Measurements from ENCODE around the gene TMC5. TPM values are rescaled to one million over a fixed set of nuclear protein-coding genes. Genes with fewer than 3 reads are reported as not detected.

Gene TMC5
- total and polyA plus RNA-seq, 2 donors: under 0.01 to 0.09 TPM

DNA sequence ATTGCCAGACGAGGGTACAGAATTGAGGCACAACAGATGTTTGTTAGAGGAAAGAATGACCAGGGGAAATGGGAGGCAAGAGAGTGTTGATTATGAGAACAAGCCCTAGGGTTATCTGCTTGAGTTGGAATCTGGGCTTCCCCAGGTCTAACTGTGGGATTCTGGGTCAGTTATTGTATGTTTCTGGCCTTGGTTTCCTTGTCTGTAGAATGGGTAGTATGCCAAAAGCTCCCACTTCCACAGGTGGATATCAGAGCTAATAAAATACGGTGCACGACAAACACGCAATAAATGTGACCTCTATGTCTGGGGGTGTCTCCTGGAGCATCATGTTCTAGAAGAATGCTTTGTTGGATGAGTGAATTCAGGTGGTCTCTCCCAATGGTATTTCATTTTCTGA is 517 bp downstream of the TMC5 start:
- Histone ChIP-seq H3K9me3 (ENCODE audit: control insufficient read depth in 2 of 2, insufficient read depth in 1 of 2, low read length in 1 of 2) (no peaks in the 10 kb centered on the region), H3K27ac (ENCODE audit: low read depth in 1 of 2, low read length in 1 of 2) (no peak overlapping the region), H3K4me1 (ENCODE audit: control insufficient read depth in 2 of 2, insufficient read depth in 2 of 2, low read length in 2 of 2) (no peaks in the 10 kb centered on the region), H3K27me3 (ENCODE audit: control insufficient read depth in 2 of 2, insufficient read depth in 1 of 2, low read length in 1 of 2) (no peaks in the 10 kb centered on the region), H3K4me3 (ENCODE audit: low read length in 2 of 2) (no peak overlapping the region), H3K36me3 (ENCODE audit: control insufficient read depth in 2 of 2, insufficient read depth in 2 of 2, low read length in 1 of 2) (no peaks in the 10 kb centered on the region)
- WGBS: 84% methylated on average over 4 of the region's 4 CpGs
- no peak for DNase-seq (ENCODE audit: low read depth in 6 of 9, low spot score in 9 of 9)

DNA sequence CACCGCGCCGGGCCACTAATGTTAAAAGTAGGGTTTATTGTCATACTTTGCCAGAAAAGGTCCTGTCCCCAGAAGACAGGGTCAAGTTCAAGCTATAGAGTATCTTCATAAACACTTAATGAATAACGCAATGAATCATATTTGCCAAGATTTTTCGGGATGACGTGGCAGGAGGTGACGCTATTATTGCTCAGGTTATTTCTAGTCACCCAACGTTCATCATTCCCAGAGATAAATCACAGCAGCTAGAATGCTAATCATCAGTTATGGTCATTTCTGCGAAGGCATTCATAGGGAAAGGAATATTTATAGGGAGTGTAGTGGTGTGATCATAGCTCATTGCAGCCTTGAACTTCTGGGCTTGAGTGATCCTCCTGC is 2.0 kb downstream of the TMC5 start:
- H3K4me3 ChIP-seq (ENCODE audit: low read length in 2 of 2): no peak overlapping the region
- no peaks in the 10 kb centered on the region for H3K36me3 ChIP-seq (ENCODE audit: control insufficient read depth in 2 of 2, insufficient read depth in 2 of 2, low read length in 1 of 2)
- no peaks in the 10 kb centered on the region for H3K27me3 ChIP-seq (ENCODE audit: control insufficient read depth in 2 of 2, insufficient read depth in 1 of 2, low read length in 1 of 2)

DNA sequence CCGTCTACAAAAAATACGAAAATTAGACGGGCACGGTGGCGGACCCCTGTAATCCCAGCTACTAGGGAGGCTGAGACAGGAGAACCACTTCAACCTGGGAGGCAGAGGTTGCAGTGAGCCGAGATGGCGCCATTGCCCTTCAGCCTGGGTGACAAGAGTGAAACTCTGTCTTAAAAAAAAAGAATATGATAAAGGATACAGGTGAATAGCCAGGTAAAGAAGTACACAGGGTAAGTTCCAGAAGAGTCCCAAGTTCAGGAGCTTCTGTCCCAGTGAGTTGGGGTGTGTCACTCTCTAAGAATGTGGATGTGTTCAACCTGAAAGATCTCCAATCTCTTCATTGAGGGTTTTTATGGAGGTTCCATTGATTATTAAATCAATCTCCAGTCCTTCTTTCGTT is 6.8 kb downstream of the TMC5 start:
- WGBS: 94% methylated on average over 8 of the region's 8 CpGs
- no peaks in the 10 kb centered on the region for H3K27me3 ChIP-seq (ENCODE audit: control insufficient read depth in 2 of 2, insufficient read depth in 1 of 2, low read length in 1 of 2)
- H3K27ac ChIP-seq (ENCODE audit: low read depth in 1 of 2, low read length in 1 of 2): no peak overlapping the region

More for the DNA sequence above, 2.0 kb downstream of the TMC5 start:
- H3K27ac ChIP-seq (ENCODE audit: low read depth in 1 of 2, low read length in 1 of 2): no peak overlapping the region
- no peaks in the 10 kb centered on the region for H3K9me3 ChIP-seq (ENCODE audit: control insufficient read depth in 2 of 2, insufficient read depth in 1 of 2, low read length in 1 of 2)
- no peak for DNase-seq (ENCODE audit: low read depth in 6 of 9, low spot score in 9 of 9)
- WGBS: 95% methylated on average over 9 of the region's 9 CpGs
- H3K4me1 ChIP-seq (ENCODE audit: control insufficient read depth in 2 of 2, insufficient read depth in 2 of 2, low read length in 2 of 2): no peaks in the 10 kb centered on the region

DNA sequence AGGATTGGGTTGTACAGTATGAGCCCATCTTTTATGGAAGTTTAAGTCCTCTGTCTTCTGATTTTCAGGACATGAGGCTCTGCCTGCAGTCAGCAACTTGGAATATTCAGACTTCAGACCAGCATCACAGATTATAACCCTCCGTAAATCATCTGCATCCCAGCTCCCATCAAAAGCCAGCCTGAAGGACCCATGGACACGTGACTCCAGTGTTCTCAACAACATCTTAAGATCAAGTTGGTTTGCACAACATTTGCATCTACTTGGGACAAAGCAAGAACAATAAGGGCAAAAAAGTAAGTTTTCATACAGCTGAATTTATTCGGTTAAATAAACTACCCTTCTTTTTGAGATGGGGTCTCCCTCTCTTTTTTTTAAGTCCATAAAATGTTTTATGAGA is 12.7 kb downstream of the TMC5 start:
- no peak overlapping the region for H3K27ac ChIP-seq (ENCODE audit: low read depth in 1 of 2, low read length in 1 of 2)

More for the DNA sequence above, 6.8 kb downstream of the TMC5 start:
- DNase-seq (ENCODE audit: low read depth in 6 of 9, low spot score in 9 of 9): no peak
- Histone ChIP-seq H3K36me3 (ENCODE audit: control insufficient read depth in 2 of 2, insufficient read depth in 2 of 2, low read length in 1 of 2) (no peaks in the 10 kb centered on the region), H3K4me3 (ENCODE audit: low read length in 2 of 2) (no peak overlapping the region), H3K4me1 (ENCODE audit: control insufficient read depth in 2 of 2, insufficient read depth in 2 of 2, low read length in 2 of 2) (no peaks in the 10 kb centered on the region), H3K9me3 (ENCODE audit: control insufficient read depth in 2 of 2, insufficient read depth in 1 of 2, low read length in 1 of 2) (no peaks in the 10 kb centered on the region)

DNA sequence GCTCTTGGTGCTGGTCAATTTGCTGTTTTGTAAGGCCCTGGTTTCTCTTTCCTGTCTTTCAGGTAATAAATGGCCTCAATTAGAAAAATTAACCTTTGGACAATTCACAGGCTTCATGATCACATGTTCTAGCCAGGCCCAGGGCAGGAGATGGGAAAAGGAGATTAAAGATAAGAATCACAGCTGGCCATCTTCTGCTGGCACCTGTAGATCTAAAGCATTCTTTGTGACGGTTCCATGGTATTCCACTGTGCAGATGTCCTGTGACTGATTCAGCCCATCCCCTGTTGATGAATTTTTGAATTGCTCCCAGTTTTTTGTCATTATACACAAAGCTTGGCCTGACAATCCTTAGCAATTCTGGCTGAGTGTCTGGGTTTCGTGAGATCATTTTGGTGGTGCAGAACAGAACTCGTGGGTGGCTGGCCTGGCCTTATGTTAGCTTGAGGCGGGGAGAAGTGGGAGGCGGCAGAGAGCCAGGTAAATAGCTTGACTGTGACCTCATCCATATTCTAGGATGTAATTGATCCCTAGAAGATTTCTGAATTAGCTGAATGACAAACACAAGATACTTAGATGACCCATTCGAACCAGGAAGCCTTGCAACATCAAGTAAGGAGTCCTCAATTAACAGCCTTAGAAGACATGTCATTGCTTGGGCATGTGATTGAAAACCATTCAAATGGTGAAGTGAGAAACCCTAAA is 14.1 kb downstream of the TMC5 start:
- Histone ChIP-seq H3K9me3 (ENCODE audit: control insufficient read depth in 2 of 2, insufficient read depth in 1 of 2, low read length in 1 of 2) (no peaks in the 10 kb centered on the region), H3K27ac (ENCODE audit: low read depth in 1 of 2, low read length in 1 of 2) (no peak overlapping the region), H3K4me1 (ENCODE audit: control insufficient read depth in 2 of 2, insufficient read depth in 2 of 2, low read length in 2 of 2) (no peaks in the 10 kb centered on the region), H3K27me3 (ENCODE audit: control insufficient read depth in 2 of 2, insufficient read depth in 1 of 2, low read length in 1 of 2) (no peaks in the 10 kb centered on the region), H3K4me3 (ENCODE audit: low read length in 2 of 2) (no peak overlapping the region), H3K36me3 (ENCODE audit: control insufficient read depth in 2 of 2, insufficient read depth in 2 of 2, low read length in 1 of 2) (no peaks in the 10 kb centered on the region)
- 96% methylated on average over 6 of the region's 6 CpGs for WGBS
- no peak for DNase-seq (ENCODE audit: low read depth in 6 of 9, low spot score in 9 of 9)

More for the DNA sequence above, 12.7 kb downstream of the TMC5 start:
- Histone ChIP-seq H3K4me1 (ENCODE audit: control insufficient read depth in 2 of 2, insufficient read depth in 2 of 2, low read length in 2 of 2) (no peaks in the 10 kb centered on the region), H3K36me3 (ENCODE audit: control insufficient read depth in 2 of 2, insufficient read depth in 2 of 2, low read length in 1 of 2) (no peaks in the 10 kb centered on the region), H3K27me3 (ENCODE audit: control insufficient read depth in 2 of 2, insufficient read depth in 1 of 2, low read length in 1 of 2) (no peaks in the 10 kb centered on the region), H3K9me3 (ENCODE audit: control insufficient read depth in 2 of 2, insufficient read depth in 1 of 2, low read length in 1 of 2) (no peaks in the 10 kb centered on the region), H3K4me3 (ENCODE audit: low read length in 2 of 2) (no peak overlapping the region)
- WGBS: 95% methylated on average over 3 of the region's 3 CpGs
- DNase-seq (ENCODE audit: low read depth in 6 of 9, low spot score in 9 of 9): no peak

DNA sequence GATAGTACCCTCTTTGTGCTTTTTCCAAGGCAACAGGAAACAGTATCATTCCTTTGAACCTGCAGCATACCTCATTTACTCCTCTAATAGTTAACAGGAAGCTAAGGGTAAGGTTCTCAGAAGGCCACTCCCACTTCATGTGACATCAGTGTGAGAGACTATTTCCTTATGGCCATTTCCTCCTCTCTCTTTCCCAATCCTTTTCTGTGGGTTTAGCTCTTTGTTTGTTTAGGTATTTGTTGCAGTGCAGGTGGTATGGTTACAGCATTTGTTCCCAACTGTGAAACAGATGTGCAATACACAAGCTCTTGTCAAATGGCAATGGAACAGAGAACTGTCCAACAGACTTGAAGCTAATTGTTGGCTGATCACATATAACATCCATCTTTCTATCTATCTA is 14.7 kb downstream of the TMC5 start:
- Histone ChIP-seq H3K4me1 (ENCODE audit: control insufficient read depth in 2 of 2, insufficient read depth in 2 of 2, low read length in 2 of 2) (no peaks in the 10 kb centered on the region), H3K4me3 (ENCODE audit: low read length in 2 of 2) (no peak overlapping the region), H3K27me3 (ENCODE audit: control insufficient read depth in 2 of 2, insufficient read depth in 1 of 2, low read length in 1 of 2) (no peaks in the 10 kb centered on the region), H3K36me3 (ENCODE audit: control insufficient read depth in 2 of 2, insufficient read depth in 2 of 2, low read length in 1 of 2) (no peaks in the 10 kb centered on the region), H3K27ac (ENCODE audit: low read depth in 1 of 2, low read length in 1 of 2) (no peak overlapping the region), H3K9me3 (ENCODE audit: control insufficient read depth in 2 of 2, insufficient read depth in 1 of 2, low read length in 1 of 2) (no peaks in the 10 kb centered on the region)
- no peak for DNase-seq (ENCODE audit: low read depth in 6 of 9, low spot score in 9 of 9)

DNA sequence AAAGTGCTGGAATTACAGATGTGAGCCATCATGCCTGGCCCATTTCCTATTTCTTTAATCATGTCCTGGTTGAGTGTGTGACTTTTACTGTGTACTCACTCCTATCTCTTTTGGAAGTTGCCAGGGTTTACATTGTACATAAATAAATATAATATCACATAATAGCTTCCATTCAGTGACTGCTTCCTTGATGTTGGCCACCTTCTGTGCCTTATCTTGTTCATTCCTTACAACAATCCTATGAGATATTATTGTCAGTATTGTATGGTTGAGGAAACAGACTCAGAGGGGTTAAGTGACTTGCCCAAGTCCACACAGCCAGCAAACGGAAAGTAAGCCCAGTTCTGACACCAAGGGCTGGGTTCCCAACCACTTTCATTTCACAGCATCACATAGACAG is 16.9 kb downstream of the TMC5 start:
- H3K9me3 ChIP-seq (ENCODE audit: control insufficient read depth in 2 of 2, insufficient read depth in 1 of 2, low read length in 1 of 2): no peaks in the 10 kb centered on the region
- no peak overlapping the region for H3K4me3 ChIP-seq (ENCODE audit: low read length in 2 of 2)
- WGBS: 92% methylated on average over 1 of the region's 1 CpG
- no peak for DNase-seq (ENCODE audit: low read depth in 6 of 9, low spot score in 9 of 9)
- no peaks in the 10 kb centered on the region for H3K36me3 ChIP-seq (ENCODE audit: control insufficient read depth in 2 of 2, insufficient read depth in 2 of 2, low read length in 1 of 2)
- no peaks in the 10 kb centered on the region for H3K27me3 ChIP-seq (ENCODE audit: control insufficient read depth in 2 of 2, insufficient read depth in 1 of 2, low read length in 1 of 2)
- H3K4me1 ChIP-seq (ENCODE audit: control insufficient read depth in 2 of 2, insufficient read depth in 2 of 2, low read length in 2 of 2): no peaks in the 10 kb centered on the region
- no peak overlapping the region for H3K27ac ChIP-seq (ENCODE audit: low read depth in 1 of 2, low read length in 1 of 2)

DNA sequence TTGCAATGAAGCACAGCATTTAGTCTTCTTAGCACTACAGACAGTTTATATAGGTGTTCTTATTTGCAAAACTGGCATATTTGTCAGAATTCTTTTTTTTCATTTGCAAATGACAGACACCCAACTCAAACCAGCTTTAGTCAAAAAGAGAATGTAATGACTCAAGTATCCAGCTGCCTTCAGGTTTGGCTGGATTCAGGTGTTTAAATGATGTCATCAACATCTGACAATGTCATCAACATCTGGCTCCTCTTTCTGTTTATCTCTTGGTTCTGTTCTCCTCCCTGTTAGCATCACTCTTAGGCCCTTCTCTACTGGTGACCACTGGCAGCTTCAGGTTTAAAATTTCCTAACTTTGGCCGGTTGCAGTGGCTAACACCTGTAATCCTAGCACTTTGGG is 18.9 kb downstream of the TMC5 start:
- 91% methylated on average over 1 of the region's 1 CpG for WGBS
- DNase-seq (ENCODE audit: low read depth in 6 of 9, low spot score in 9 of 9): no peak
- Histone ChIP-seq H3K9me3 (ENCODE audit: control insufficient read depth in 2 of 2, insufficient read depth in 1 of 2, low read length in 1 of 2) (no peaks in the 10 kb centered on the region), H3K4me3 (ENCODE audit: low read length in 2 of 2) (no peak overlapping the region), H3K36me3 (ENCODE audit: control insufficient read depth in 2 of 2, insufficient read depth in 2 of 2, low read length in 1 of 2) (no peaks in the 10 kb centered on the region), H3K27me3 (ENCODE audit: control insufficient read depth in 2 of 2, insufficient read depth in 1 of 2, low read length in 1 of 2) (no peaks in the 10 kb centered on the region), H3K4me1 (ENCODE audit: control insufficient read depth in 2 of 2, insufficient read depth in 2 of 2, low read length in 2 of 2) (no peaks in the 10 kb centered on the region), H3K27ac (ENCODE audit: low read depth in 1 of 2, low read length in 1 of 2) (no peak overlapping the region)

DNA sequence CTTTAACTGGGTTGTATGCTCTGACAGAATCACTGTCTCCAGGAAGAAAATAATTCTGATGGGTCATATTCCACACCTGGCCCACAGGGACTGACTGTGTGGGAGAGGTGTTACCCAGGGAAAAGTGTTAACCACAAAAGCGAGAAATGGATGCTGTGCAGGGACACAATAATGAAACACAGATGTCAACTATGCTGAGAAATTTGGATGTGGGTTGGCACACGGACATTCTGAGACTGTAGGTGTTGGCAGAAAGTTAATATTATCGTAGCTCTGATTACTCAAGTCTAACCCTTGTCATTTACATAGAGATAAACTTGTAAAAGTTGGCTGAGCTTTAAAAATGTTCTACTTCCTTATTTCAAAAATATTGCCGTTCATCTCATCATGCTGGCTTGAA is 19.6 kb downstream of the TMC5 start:
- WGBS: 61% methylated on average over 4 of the region's 4 CpGs
- Histone ChIP-seq H3K27ac (ENCODE audit: low read depth in 1 of 2, low read length in 1 of 2) (no peak overlapping the region), H3K9me3 (ENCODE audit: control insufficient read depth in 2 of 2, insufficient read depth in 1 of 2, low read length in 1 of 2) (no peaks in the 10 kb centered on the region), H3K4me1 (ENCODE audit: control insufficient read depth in 2 of 2, insufficient read depth in 2 of 2, low read length in 2 of 2) (no peaks in the 10 kb centered on the region), H3K27me3 (ENCODE audit: control insufficient read depth in 2 of 2, insufficient read depth in 1 of 2, low read length in 1 of 2) (no peaks in the 10 kb centered on the region), H3K4me3 (ENCODE audit: low read length in 2 of 2) (no peak overlapping the region), H3K36me3 (ENCODE audit: control insufficient read depth in 2 of 2, insufficient read depth in 2 of 2, low read length in 1 of 2) (no peaks in the 10 kb centered on the region)
- no peak for DNase-seq (ENCODE audit: low read depth in 6 of 9, low spot score in 9 of 9)
